HFF-Myc (cell line): Measurements from ENCODE around the gene SRRM5.
"Not testable (repeated sequence)": the region's sequence is repeated elsewhere in the genome, so short reads cannot be mapped to it uniquely, and the experiment has no call there.

ENCODE experiments used
- DNase-seq: peaks from one replicate; pipeline ENCODE4 v3.0.0-alpha.2; 2011; ENCODE audit warnings: low read depth; ENCODE audit errors: extremely low read depth
- H3K4me3 ChIP-seq: replicated peaks from 2 replicates; pipeline ENCODE4 v1.5.1; 2011; ENCODE audit warnings: low read depth, mild to moderate bottlenecking, control low read depth, low read length
- TF ChIP-seq, protein P1 (sequence below): IDR thresholded peaks from 2 replicates; pipeline ENCODE4 v1.5.1; 2012; ENCODE audit warnings: mild to moderate bottlenecking, low read depth, low read length, control low read depth; ENCODE audit errors: missing control alignments

SRRM5 gene

DNA sequence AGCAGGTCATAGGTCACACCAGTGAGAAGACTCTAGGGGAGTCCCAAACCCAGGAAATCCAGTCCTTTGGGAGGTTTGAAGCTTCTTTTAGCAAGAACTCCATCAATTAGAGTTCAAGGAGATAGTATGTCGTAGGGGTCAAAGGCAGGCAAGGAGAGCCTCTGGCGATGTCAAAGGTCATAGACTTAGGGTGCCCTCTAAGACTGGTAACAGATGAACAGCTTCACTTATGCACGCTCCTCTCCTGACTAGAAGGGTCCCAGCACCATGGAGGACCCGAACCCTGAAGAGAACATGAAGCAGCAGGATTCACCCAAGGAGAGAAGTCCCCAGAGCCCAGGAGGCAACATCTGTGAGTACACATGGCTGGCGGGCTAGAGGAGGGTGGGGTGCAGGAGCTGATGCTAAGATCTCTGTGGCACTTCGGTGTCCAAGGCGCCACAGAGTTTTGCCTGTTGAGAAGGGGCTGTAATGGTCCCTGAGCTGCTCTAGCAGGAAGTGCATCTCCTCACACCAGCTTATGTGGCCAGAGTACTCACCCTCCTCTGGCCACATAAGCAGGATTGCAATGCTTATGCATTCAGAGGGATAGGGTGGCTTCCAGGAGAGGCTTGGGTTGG is 14.9 kb upstream of the SRRM5 start:
- no peak for DNase-seq
- peak overlapping the region; percentile 72 for H3K4me3 ChIP-seq
- TF ChIP-seq, protein P1, sequence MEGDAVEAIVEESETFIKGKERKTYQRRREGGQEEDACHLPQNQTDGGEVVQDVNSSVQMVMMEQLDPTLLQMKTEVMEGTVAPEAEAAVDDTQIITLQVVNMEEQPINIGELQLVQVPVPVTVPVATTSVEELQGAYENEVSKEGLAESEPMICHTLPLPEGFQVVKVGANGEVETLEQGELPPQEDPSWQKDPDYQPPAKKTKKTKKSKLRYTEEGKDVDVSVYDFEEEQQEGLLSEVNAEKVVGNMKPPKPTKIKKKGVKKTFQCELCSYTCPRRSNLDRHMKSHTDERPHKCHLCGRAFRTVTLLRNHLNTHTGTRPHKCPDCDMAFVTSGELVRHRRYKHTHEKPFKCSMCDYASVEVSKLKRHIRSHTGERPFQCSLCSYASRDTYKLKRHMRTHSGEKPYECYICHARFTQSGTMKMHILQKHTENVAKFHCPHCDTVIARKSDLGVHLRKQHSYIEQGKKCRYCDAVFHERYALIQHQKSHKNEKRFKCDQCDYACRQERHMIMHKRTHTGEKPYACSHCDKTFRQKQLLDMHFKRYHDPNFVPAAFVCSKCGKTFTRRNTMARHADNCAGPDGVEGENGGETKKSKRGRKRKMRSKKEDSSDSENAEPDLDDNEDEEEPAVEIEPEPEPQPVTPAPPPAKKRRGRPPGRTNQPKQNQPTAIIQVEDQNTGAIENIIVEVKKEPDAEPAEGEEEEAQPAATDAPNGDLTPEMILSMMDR = no peak

DNA sequence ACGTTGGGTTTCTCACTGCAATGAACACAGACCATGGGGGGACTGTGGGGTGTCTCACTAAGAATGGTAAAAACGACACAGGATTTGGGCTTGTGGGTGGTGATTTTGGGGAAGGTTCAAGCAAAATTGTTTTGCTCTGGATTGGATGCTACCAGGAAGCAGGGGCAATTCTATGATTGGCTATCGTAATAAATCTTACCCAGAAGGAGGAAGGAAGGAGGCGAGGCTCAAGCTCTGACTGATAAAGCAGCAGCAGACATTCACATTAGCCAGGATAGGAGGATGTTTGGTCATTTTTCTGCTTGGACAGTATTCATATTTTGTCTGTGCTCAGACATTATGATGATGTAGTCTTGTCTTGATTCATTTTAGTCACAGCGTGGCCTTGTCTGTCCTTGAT is 14.0 kb upstream of the SRRM5 start:
- TF ChIP-seq, protein P1 = no peak
- peak overlapping the region; percentile 72 for H3K4me3 ChIP-seq
- no peak for DNase-seq

GRCh38 chr19:43598445-43599240 is 13.2 kb upstream of the SRRM5 start:
- TF ChIP-seq, protein P1 = no peak
- no peak overlapping the region; the same call in 1 of the 2 replicates for H3K4me3 ChIP-seq
- no peak for DNase-seq

DNA sequence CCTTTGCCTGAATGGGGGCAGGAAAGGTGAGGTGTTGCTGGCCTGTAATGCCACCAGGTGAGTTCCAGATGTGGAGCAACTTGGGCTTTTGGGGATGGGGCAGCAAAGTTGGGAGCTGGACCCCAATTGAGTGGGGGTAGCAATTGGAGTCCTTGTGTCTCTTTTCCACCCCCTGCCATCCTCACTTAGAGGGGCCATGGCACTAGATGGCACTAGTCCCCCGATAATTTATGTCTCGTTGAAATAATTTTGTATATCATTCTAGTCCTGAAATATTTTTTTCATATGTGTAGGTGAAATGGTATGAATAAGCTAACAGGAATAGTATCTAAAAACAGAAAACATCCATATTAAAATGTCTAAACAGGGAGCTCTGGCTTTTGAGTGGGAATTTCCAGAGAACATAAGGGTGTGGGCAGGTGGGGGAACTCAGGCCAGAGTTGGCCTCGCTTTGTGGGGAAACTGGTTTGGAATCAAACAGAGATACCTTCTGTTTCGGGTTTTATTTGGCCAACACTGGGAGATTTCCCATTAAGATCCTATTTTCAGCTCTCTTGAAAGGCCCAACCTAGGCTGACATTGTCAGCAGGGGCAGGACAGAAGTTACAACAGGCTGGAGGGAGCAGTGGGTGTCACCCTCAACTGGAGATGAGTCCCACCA is 12.1 kb upstream of the SRRM5 start:
- TF ChIP-seq, protein P1 = no peak
- no peak for DNase-seq

DNA sequence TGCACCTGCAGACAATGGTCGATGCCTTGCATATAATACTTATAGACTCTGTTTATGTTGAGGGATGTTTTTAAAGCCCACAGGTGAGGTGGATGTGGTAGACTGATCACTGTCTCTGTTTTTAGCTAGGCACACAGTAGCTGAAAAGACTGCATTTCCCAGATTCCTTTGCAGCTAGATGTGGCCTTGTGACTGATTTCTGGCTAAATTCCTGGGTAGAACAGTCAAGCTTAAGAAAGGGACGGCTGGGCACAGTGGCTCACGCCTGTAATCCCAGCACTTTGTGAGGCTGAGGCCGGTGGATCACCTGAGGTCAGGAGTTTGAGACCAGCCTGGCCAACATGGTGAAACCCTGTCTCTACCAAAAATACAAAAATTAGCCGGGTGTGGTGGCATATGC is 11.6 kb upstream of the SRRM5 start:
- not testable (repeated sequence) for H3K4me3 ChIP-seq, DNase-seq

More for the DNA sequence above, 12.1 kb upstream of the SRRM5 start:
- no peak overlapping the region for H3K4me3 ChIP-seq

GRCh38 chr19:43605875-43606568 is 5.9 kb upstream of the SRRM5 start:
- TF ChIP-seq, protein P1 = no peak
- no peak for DNase-seq
- H3K4me3 ChIP-seq = no peak overlapping the region
